CD14-positive monocyte (primary cell): ENCODE data around the gene HSPA12B. TPM values are rescaled to one million over a fixed set of nuclear protein-coding genes. Genes with fewer than 3 reads are reported as not detected.

ENCODE experiments used
- DNase-seq, 3 donors: peaks; one replicate each; pipeline ENCODE4 v3.0.0-alpha.2; 2011 to 2022
- H2AFZ ChIP-seq: 2 replicates; pipeline ENCODE4 v1.6.0; 2012; ENCODE audit warnings: mild to moderate bottlenecking, low read depth, low read length, inconsistent platforms; ENCODE audit not compliant: insufficient read depth, poor library complexity, severe bottlenecking
- H3K27ac ChIP-seq, 2 donors: 1 replicate in 1 of 2; 2 replicates in 1 of 2; pipeline ENCODE4 v1.5.1; 2012 to 2013; ENCODE audit warnings: low read length in 2 of 2, control low read depth in 1 of 2, inconsistent platforms in 1 of 2, low read depth in 1 of 2, mild to moderate bottlenecking in 1 of 2
- H3K27me3 ChIP-seq, 2 donors: one replicate each; pipeline versions ENCODE4 v1.6.0 to v1.6.1; 2011 to 2013; ENCODE audit warnings: low read length in 2 of 2; ENCODE audit not compliant: control insufficient read depth in 2 of 2, insufficient read depth in 2 of 2
- H3K36me3 ChIP-seq, 2 donors: replicated peaks in 1 of 2; 1 replicate in 1 of 2; 2 replicates in 1 of 2; pipeline versions ENCODE4 v1.5.1 to v1.6.1; 2012 to 2013; ENCODE audit warnings: low read length in 2 of 2, control low read depth in 1 of 2, inconsistent platforms in 1 of 2, mild to moderate bottlenecking in 1 of 2; ENCODE audit not compliant: insufficient read depth in 2 of 2, control insufficient read depth in 1 of 2
- H3K4me1 ChIP-seq, 2 donors: 1 replicate in 1 of 2; 2 replicates in 1 of 2; pipeline versions ENCODE4 v1.5.1 to v1.6.1; 2012 to 2013; ENCODE audit warnings: low read length in 2 of 2, control low read depth in 1 of 2, inconsistent platforms in 1 of 2, mild to moderate bottlenecking in 1 of 2, moderate library complexity in 1 of 2; ENCODE audit not compliant: insufficient read depth in 2 of 2, control insufficient read depth in 1 of 2
- H3K4me2 ChIP-seq: replicated peaks from 2 replicates; pipeline ENCODE3; 2012; ENCODE audit warnings: low read length, moderate library complexity, mild to moderate bottlenecking; ENCODE audit not compliant: poor library complexity, severe bottlenecking; ENCODE audit errors: extremely low read depth
- H3K4me3 ChIP-seq, 3 experiments: fragments of 200-600 bp in 1 of 3; sonication (generic) in 1 of 3; replicated peaks in 1 of 3; 1 replicate in 2 of 3; 2 replicates in 1 of 3; pipeline ENCODE4 v1.5.1; 2011 to 2013; ENCODE audit warnings: low read length in 3 of 3, mild to moderate bottlenecking in 3 of 3, control low read depth in 2 of 3, low read depth in 2 of 3, inconsistent platforms in 1 of 3, moderate library complexity in 1 of 3
- H3K79me2 ChIP-seq: 2 replicates; pipeline ENCODE4 v1.6.0; 2012; ENCODE audit warnings: mild to moderate bottlenecking, control low read depth, inconsistent platforms, low read length, moderate library complexity; ENCODE audit not compliant: insufficient read depth
- H3K9ac ChIP-seq: 2 replicates; pipeline ENCODE4 v1.6.0; 2017; ENCODE audit warnings: low read length, mild to moderate bottlenecking; ENCODE audit not compliant: insufficient read depth, poor library complexity, severe bottlenecking
- H3K9me3 ChIP-seq, 2 donors: replicated peaks in 1 of 2; 1 replicate in 1 of 2; 2 replicates in 1 of 2; pipeline versions ENCODE4 v1.5.1 to v1.6.1; 2012 to 2013; ENCODE audit warnings: low read length in 2 of 2, control low read depth in 1 of 2; ENCODE audit not compliant: control insufficient read depth in 1 of 2, insufficient read depth in 1 of 2
- H4K20me1 ChIP-seq: 2 replicates; pipeline ENCODE4 v1.6.0; 2012; ENCODE audit warnings: mild to moderate bottlenecking, low read length, control low read depth, moderate library complexity; ENCODE audit not compliant: insufficient read depth
- H3K27ac Mint-ChIP-seq, 7 donors: one replicate each; pipeline ENCODE4 v1.8.0; 2020; ENCODE audit warnings: mild to moderate bottlenecking in 7 of 7, mixed read lengths in 7 of 7, moderate library complexity in 6 of 7, inconsistent platforms in 2 of 7
- H3K27me3 Mint-ChIP-seq, 3 donors: one replicate each; pipeline ENCODE4 v1.8.0; 2021 to 2022; ENCODE audit warnings: low read depth in 3 of 3, mild to moderate bottlenecking in 3 of 3, mixed read lengths in 3 of 3, moderate library complexity in 3 of 3, inconsistent platforms in 1 of 3
- H3K36me3 Mint-ChIP-seq, 2 donors: one replicate each; pipeline ENCODE4 v1.8.0; 2020; ENCODE audit warnings: mixed read lengths in 2 of 2, inconsistent platforms in 1 of 2, mild to moderate bottlenecking in 1 of 2
- H3K4me1 Mint-ChIP-seq: one replicate; pipeline ENCODE4 v1.8.0; 2020; ENCODE audit warnings: mild to moderate bottlenecking, mixed read lengths
- H3K4me3 Mint-ChIP-seq, 2 donors: one replicate each; pipeline ENCODE4 v1.8.0; 2020; ENCODE audit warnings: mild to moderate bottlenecking in 2 of 2, mixed read lengths in 2 of 2, moderate library complexity in 1 of 2
- H3K9me3 Mint-ChIP-seq, 7 donors: one replicate each; pipeline ENCODE4 v1.8.0; 2020 to 2022; ENCODE audit warnings: mixed read lengths in 7 of 7, mild to moderate bottlenecking in 6 of 7, moderate library complexity in 6 of 7, inconsistent platforms in 2 of 7
- CTCF ChIP-seq: fragments of 200-600 bp; IDR thresholded peaks from one replicate; pipeline ENCODE4 v1.8.0; 2022; ENCODE audit warnings: antibody characterized with exemption, mild to moderate bottlenecking
- WGBS: methylation state at CpG from one replicate; pipeline ENCODE4 v1.1.5; 2013; ENCODE audit warnings: missing lambda C conversion rate; ENCODE audit not compliant: insufficient coverage; 5-methylcytosine and 5-hydroxymethylcytosine counted together
- intact Hi-C, 2 donors: fragments of 100-400 bp; cut with micrococcal nuclease; formaldehyde crosslinking; loops; one replicate each; pipeline versions ENCODE4 v1.15.0 to v1.15.1; 2023
- polyA plus RNA-seq, 3 donors: library from polyadenylated mRNA; depleted of rRNA in 1 of 3; unstranded in 2 of 3; stranded (reverse) in 1 of 3; fragments of 300-500 nt in 2 of 3; fragments of >200 nt in 1 of 3; fragmentation: Illumina TruSeq in 2 of 3; gene quantifications; 1 replicate in 2 of 3; 2 replicates in 1 of 3; pipeline ENCODE4 v1.2.3, GENCODE V29; 2012 to 2021

The HSPA12B gene
- polyA plus RNA-seq, 3 donors, result not detected

GRCh38 chr20:3710011-3710466, 22.4 kb upstream of the HSPA12B start:
- Mint-ChIP-seq H3K4me3 (peak overlapping the region in 1 of 2 donors; percentile 95), H3K27ac (no peak overlapping the region), H3K9me3 (peaks cover 0 to 3% (median 0%) of the 10 kb centered on the region in 7 donors), H3K4me1 (peaks cover 53% of the 10 kb centered on the region), H3K36me3 (peaks cover 0 to 9% of the 10 kb centered on the region in 2 donors), H3K27me3 (peaks cover 0 to 10% (median 2%) of the 10 kb centered on the region in 3 donors)
- 71% methylated on average over 4 of the region's 6 CpGs for WGBS
- Histone ChIP-seq H3K27me3 (no peaks in the 10 kb centered on the region), H4K20me1 (no peaks in the 10 kb centered on the region), H2AFZ (no peak overlapping the region), H3K79me2 (no peaks in the 10 kb centered on the region), H3K4me1 (peaks cover 50 to 57% of the 10 kb centered on the region in 2 donors), H3K4me3 (no peak overlapping the region), H3K36me3 (peaks cover 2 to 8% of the 10 kb centered on the region in 2 donors), H3K4me2 (no peak overlapping the region), H3K27ac (no peak overlapping the region), H3K9ac (no peak overlapping the region), H3K9me3 (no peaks in the 10 kb centered on the region)
- intact Hi-C loops, result no loop called here
- no peak for TF ChIP-seq CTCF
- DNase-seq, result no peak

- Histone ChIP-seq H3K36me3 (peaks cover 0 to 2% of the 10 kb centered on the region in 2 donors), H3K4me2 (peak overlapping the region; percentile 66), H3K4me3 (peak overlapping the region; percentile 16 to 73 (median 17)), H3K4me1 (peaks cover 50 to 57% of the 10 kb centered on the region in 2 donors), H3K27me3 (no peaks in the 10 kb centered on the region), H4K20me1 (no peaks in the 10 kb centered on the region), H3K27ac (peak overlapping the region; percentile 4 to 67), H3K9ac (peak overlapping the region; percentile 44), H3K9me3 (no peaks in the 10 kb centered on the region), H3K79me2 (no peaks in the 10 kb centered on the region), H2AFZ (peak overlapping the region; percentile 57)
- peaks cover 53% of the 10 kb centered on the region for H3K4me1 Mint-ChIP-seq
- peak overlapping the region; percentile 43 to 89 (median 86) for H3K27ac Mint-ChIP-seq
- peak overlapping the region; percentile 61 to 95 for H3K4me3 Mint-ChIP-seq
- peak; percentile 97 for TF ChIP-seq CTCF
- peak; percentile 31 to 58 (median 42) for DNase-seq
- peaks cover 0 to 5% of the 10 kb centered on the region in 2 donors for H3K36me3 Mint-ChIP-seq
- H3K27me3 Mint-ChIP-seq, result peaks cover 0 to 10% (median 2%) of the 10 kb centered on the region in 3 donors
- H3K9me3 Mint-ChIP-seq, result peaks cover 0 to 3% (median 0%) of the 10 kb centered on the region in 7 donors
- 19% methylated on average over 13 of the region's 18 CpGs for WGBS
- intact Hi-C loops, result no loop called here
Observed at GRCh38 chr20:3710703-3711483, 21.6 kb upstream of the HSPA12B start.
